ENCODE measurements around the gene SPINK4.

DNA sequence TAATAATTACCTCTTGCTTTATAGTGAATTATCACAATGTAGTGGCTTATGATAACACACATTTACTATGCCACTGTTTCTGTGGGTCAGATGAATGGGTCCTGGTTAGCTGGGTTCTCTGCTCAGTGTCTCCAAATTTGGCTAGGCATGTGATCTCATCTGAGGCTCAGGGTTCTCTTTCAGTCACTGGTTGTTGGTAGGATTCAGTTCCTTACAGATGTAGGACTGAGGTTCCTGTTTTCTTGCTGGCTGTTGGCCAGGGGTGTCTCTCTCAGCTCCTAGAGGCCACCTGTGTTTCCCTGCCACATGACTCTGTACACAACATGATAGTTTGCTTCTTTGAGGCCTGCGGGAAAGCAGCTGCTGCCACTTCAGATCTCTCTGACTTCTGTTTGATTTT lies 57.5 kb downstream of the SPINK4 start:
- TF ChIP-seq TAF1 (IDR thresholded peaks at IDR 0.05; ENCODE audit: borderline replicate concordance, insufficient read depth, low read length) (no peak), POLR2AphosphoS5 (IDR thresholded peaks at IDR 0.05; ENCODE audit: low read depth, low read length) (no peak), FOXP2 (optimal IDR thresholded peaks at IDR 0.05; ENCODE audit: borderline replicate concordance, extremely low read depth, extremely low read length, insufficient read depth) (no peak), SIN3A (IDR thresholded peaks at IDR 0.05; ENCODE audit: borderline replicate concordance, insufficient read depth, low read length) (no peak)
- TF ChIP-seq, protein P1, sequence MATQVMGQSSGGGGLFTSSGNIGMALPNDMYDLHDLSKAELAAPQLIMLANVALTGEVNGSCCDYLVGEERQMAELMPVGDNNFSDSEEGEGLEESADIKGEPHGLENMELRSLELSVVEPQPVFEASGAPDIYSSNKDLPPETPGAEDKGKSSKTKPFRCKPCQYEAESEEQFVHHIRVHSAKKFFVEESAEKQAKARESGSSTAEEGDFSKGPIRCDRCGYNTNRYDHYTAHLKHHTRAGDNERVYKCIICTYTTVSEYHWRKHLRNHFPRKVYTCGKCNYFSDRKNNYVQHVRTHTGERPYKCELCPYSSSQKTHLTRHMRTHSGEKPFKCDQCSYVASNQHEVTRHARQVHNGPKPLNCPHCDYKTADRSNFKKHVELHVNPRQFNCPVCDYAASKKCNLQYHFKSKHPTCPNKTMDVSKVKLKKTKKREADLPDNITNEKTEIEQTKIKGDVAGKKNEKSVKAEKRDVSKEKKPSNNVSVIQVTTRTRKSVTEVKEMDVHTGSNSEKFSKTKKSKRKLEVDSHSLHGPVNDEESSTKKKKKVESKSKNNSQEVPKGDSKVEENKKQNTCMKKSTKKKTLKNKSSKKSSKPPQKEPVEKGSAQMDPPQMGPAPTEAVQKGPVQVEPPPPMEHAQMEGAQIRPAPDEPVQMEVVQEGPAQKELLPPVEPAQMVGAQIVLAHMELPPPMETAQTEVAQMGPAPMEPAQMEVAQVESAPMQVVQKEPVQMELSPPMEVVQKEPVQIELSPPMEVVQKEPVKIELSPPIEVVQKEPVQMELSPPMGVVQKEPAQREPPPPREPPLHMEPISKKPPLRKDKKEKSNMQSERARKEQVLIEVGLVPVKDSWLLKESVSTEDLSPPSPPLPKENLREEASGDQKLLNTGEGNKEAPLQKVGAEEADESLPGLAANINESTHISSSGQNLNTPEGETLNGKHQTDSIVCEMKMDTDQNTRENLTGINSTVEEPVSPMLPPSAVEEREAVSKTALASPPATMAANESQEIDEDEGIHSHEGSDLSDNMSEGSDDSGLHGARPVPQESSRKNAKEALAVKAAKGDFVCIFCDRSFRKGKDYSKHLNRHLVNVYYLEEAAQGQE (IDR thresholded peaks at IDR 0.05; ENCODE audit: insufficient read depth in 1 of 2, low read depth in 2 of 2, low read length in 2 of 2), result no peak
